Endothelial cell of umbilical vein (primary cell): ENCODE results near the gene FAM186B. TPM values are rescaled to one million over a fixed set of nuclear protein-coding genes. Genes with fewer than 3 reads are reported as not detected.

ENCODE experiments used
- BruUV-seq: library from RNA; stranded (reverse); fragments of 400-500 nt; replicated peaks from 2 replicates; lab custom pipeline; 2021; lab: Mats Ljungman, UMichigan
- CTCF ChIA-PET: fragments of 300-600, 350-600 bp; sonication (Branson Sonifier 250); formaldehyde crosslinking; loops from one replicate; lab custom pipeline; 2021; ENCODE audit warnings: antibody characterized with exemption, inconsistent platforms; lab: Charles Lee
- POLR2A ChIA-PET: fragments of 300-600, 350-600 bp; sonication (Branson Sonifier 250); formaldehyde crosslinking; loops from one replicate; lab custom pipeline; 2021; ENCODE audit warnings: antibody characterized with exemption, inconsistent platforms; lab: Charles Lee
- DNase-seq: peaks from one replicate; pipeline ENCODE4 v3.0.0-alpha.2; 2011; ENCODE audit warnings: low read depth, low spot score
- FAIRE-seq: peaks from 2 replicates; lab custom pipeline; 2011; peaks lifted over from hg19 to GRCh38; lab: Jason Lieb, UNC
- H2AFZ ChIP-seq: 2 replicates; pipeline ENCODE4 v1.6.0; 2012; ENCODE audit warnings: low read depth, low read length, control low read depth, inconsistent platforms
- H3K27ac ChIP-seq: 2 replicates; pipeline ENCODE4 v1.5.1; 2011; ENCODE audit warnings: low read depth, mild to moderate bottlenecking, control low read depth, low read length, moderate library complexity; ENCODE audit not compliant: insufficient read depth
- H3K27me3 ChIP-seq, 2 experiments: 2 replicates each; pipeline versions ENCODE4 v1.6.0 to v1.6.1; 2011; ENCODE audit warnings: low read length in 2 of 2, mixed read lengths in 1 of 2; ENCODE audit not compliant: control insufficient read depth in 2 of 2, insufficient read depth in 2 of 2
- H3K36me3 ChIP-seq, 2 experiments: 2 replicates in 1 of 2; 3 replicates in 1 of 2; pipeline ENCODE4 v1.5.1; 2011; ENCODE audit warnings: low read length in 2 of 2, mild to moderate bottlenecking in 1 of 2, moderate library complexity in 1 of 2; ENCODE audit not compliant: control insufficient read depth in 2 of 2, insufficient read depth in 2 of 2; ENCODE audit errors: extremely low read depth in 1 of 2
- H3K4me1 ChIP-seq: 3 replicates; pipeline ENCODE4 v1.5.1; 2011; ENCODE audit warnings: mild to moderate bottlenecking, low read length; ENCODE audit not compliant: control insufficient read depth, insufficient read depth; ENCODE audit errors: extremely low read depth
- H3K4me2 ChIP-seq: 2 replicates; pipeline ENCODE4 v1.6.1; 2011; ENCODE audit warnings: low read length, control low read depth, mixed read lengths; ENCODE audit not compliant: insufficient read depth
- H3K4me3 ChIP-seq, 3 experiments: fragments of 200-600 bp in 1 of 3; sonication (generic), shearing (Covaris generic) in 1 of 3; replicated peaks in 1 of 3; 2 replicates each; pipeline ENCODE4 v1.5.1; 2011 to 2016; ENCODE audit warnings: control low read depth in 3 of 3, low read length in 3 of 3, mild to moderate bottlenecking in 2 of 3, inconsistent platforms in 1 of 3, low read depth in 1 of 3, moderate library complexity in 1 of 3; ENCODE audit not compliant: insufficient read depth in 1 of 3
- H3K79me2 ChIP-seq: 2 replicates; pipeline ENCODE4 v1.6.0; 2012; ENCODE audit warnings: low read length, inconsistent platforms; ENCODE audit not compliant: control insufficient read depth, insufficient read depth
- H3K9ac ChIP-seq: replicated peaks from 2 replicates; pipeline ENCODE3; 2011; ENCODE audit warnings: low read length, control low read depth; ENCODE audit not compliant: insufficient read depth; ENCODE audit errors: extremely low read depth
- H3K9me1 ChIP-seq: replicated peaks from 3 replicates; pipeline ENCODE4 v1.6.0; 2011; ENCODE audit warnings: mild to moderate bottlenecking, low read length; ENCODE audit not compliant: control insufficient read depth, insufficient read depth; ENCODE audit errors: extremely low read depth
- H3K9me3 ChIP-seq: replicated peaks from 2 replicates; pipeline ENCODE4 v1.5.1; 2012; ENCODE audit warnings: low read length, inconsistent platforms; ENCODE audit not compliant: control insufficient read depth, insufficient read depth
- H4K20me1 ChIP-seq: replicated peaks from 2 replicates; pipeline ENCODE3; 2011; ENCODE audit warnings: mild to moderate bottlenecking, low read length; ENCODE audit not compliant: control insufficient read depth, insufficient read depth; ENCODE audit errors: extremely low read depth
- CTCF ChIP-seq, 2 donors: IDR thresholded peaks; 1 replicate in 1 of 2; 2 replicates in 1 of 2; pipeline ENCODE4 v1.5.1; 2011; ENCODE audit warnings: low read length in 2 of 2, mild to moderate bottlenecking in 2 of 2, moderate library complexity in 2 of 2, control low read depth in 1 of 2, inconsistent platforms in 1 of 2, low read depth in 1 of 2; ENCODE audit not compliant: insufficient read depth in 1 of 2; ENCODE audit errors: extremely low read depth in 1 of 2
- EZH2 ChIP-seq: IDR thresholded peaks from 2 replicates; pipeline ENCODE4 v1.6.1; 2012; ENCODE audit warnings: borderline replicate concordance, low read depth, mild to moderate bottlenecking, moderate library complexity, low read length, inconsistent platforms; ENCODE audit not compliant: severe bottlenecking
- FOS ChIP-seq: IDR thresholded peaks from 2 replicates; pipeline ENCODE4 v1.6.1; 2011; ENCODE audit warnings: mild to moderate bottlenecking, low read length, moderate library complexity, borderline replicate concordance; ENCODE audit not compliant: insufficient read depth
- GATA2 ChIP-seq: IDR thresholded peaks from 2 replicates; pipeline ENCODE4 v1.7.0; 2011; ENCODE audit warnings: low read depth, mild to moderate bottlenecking, moderate library complexity, mixed read lengths, low read length; ENCODE audit not compliant: insufficient read length, insufficient read depth
- JUN ChIP-seq: IDR thresholded peaks from 2 replicates; pipeline ENCODE4 v1.6.1; 2011; ENCODE audit warnings: borderline replicate concordance, low read depth; ENCODE audit not compliant: insufficient read length, insufficient read depth
- MAX ChIP-seq: IDR thresholded peaks from 2 replicates; pipeline ENCODE4 v1.6.1; 2011; ENCODE audit not compliant: insufficient read depth, insufficient read length
- MYC ChIP-seq: IDR thresholded peaks from one replicate; pipeline ENCODE4 v1.6.1; 2011; ENCODE audit warnings: mild to moderate bottlenecking, low read depth, low read length
- POLR2A ChIP-seq: IDR thresholded peaks from 2 replicates; pipeline ENCODE4 v1.6.1; 2012; ENCODE audit warnings: low read depth, mild to moderate bottlenecking, control low read depth, low read length
- POLR2AphosphoS5 ChIP-seq: IDR thresholded peaks from 2 replicates; pipeline ENCODE4 v1.6.1; 2012; ENCODE audit warnings: low read depth, mild to moderate bottlenecking, control low read depth, low read length, moderate library complexity; ENCODE audit not compliant: insufficient read depth
- dilution Hi-C: fragments of 300-500 bp; cut with MboI; formaldehyde crosslinking; loops from one replicate; pipeline ENCODE4 v1.15.0; 2019; ENCODE audit warnings: low sequenced_read_pairs; ENCODE audit not compliant: extremely low pct_ligation_motif_present
- intact Hi-C: fragments of 100-400 bp; cut with micrococcal nuclease; formaldehyde crosslinking; loops from one replicate; pipeline ENCODE4 v1.10.0; 2022
- polyA plus RNA-seq, 4 experiments: library from polyadenylated mRNA; depleted of rRNA in 3 of 4; stranded (reverse) in 3 of 4; unstranded in 1 of 4; fragments of >200 nt; gene quantifications; 2 replicates each; pipeline versions ENCODE4 v1.2.1 to v1.2.3, GENCODE V29; 2011 to 2012; ENCODE audit warnings: missing spikeins in 1 of 4
- total RNA-seq: library from RNA; stranded (reverse); gene quantifications from 2 replicates; pipeline ENCODE4 v1.2.3, GENCODE V29; 2021

The FAM186B gene
- total and polyA plus RNA-seq, 2 donors (not counting 3 experiments of a cell fraction or from before 2014, with no cell fraction given): 0.10 to 0.33 TPM

- Histone ChIP-seq H3K4me3 (no peak overlapping the region), H3K9me1 (no peaks in the 10 kb centered on the region), H2AFZ (no peak overlapping the region), H3K27me3 (no peaks in the 10 kb centered on the region), H3K9me3 (no peaks in the 10 kb centered on the region), H3K36me3 (peaks cover 46 to 67% of the 10 kb centered on the region in 2 experiments), H3K4me2 (no peak overlapping the region), H3K9ac (no peak overlapping the region), H4K20me1 (no peaks in the 10 kb centered on the region), H3K4me1 (peaks cover 33% of the 10 kb centered on the region), H3K79me2 (no peaks in the 10 kb centered on the region), H3K27ac (no peak overlapping the region)
- FAIRE-seq (no peak), DNase-seq (no peak)
- intact Hi-C loops (no loop called here), dilution Hi-C loops (no loop called here)
- BruUV-seq: no TSS peak
- no peak for TF ChIP-seq POLR2A
- no peak for TF ChIP-seq MAX
- no peak for TF ChIP-seq MYC
- no peak for TF ChIP-seq POLR2AphosphoS5
- no peak for TF ChIP-seq EZH2
- TF ChIP-seq GATA2: no peak
- no peak for TF ChIP-seq JUN
- TF ChIP-seq FOS: no peak
- POLR2A ChIA-PET: no interaction called here
- CTCF ChIA-PET: interaction anchor here (1.1 to 3.2 kb wide), 3 partner anchors 9 to 61 kb away, joined by 3 to 47 read pairs (median 8); partner anchors contain the start of gene FMNL3
These were observed 44.5 kb upstream of the FAM186B start for GRCh38 chr12:49649892-49650291.

DNA sequence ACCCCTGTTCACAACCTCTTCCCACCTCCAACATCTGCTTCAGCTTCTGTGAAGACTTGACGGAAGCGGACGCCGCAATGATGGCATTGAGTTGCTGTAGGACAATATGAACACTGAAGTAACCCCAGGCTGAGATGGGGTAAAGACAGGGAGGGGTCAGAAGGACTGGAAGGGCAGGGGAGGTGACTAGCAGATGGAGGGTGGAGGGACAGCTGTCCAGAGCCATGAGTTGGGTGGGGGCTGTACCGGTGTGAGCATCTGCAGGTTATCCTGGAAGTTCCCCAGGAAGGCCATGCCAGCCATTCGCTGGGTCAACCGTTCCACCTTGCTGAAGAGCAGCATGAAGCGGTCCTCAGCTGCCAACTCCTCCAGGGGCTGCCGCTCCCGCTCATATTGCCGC is 44.0 kb upstream of the FAM186B start:
- dilution Hi-C loops (no loop called here), intact Hi-C loops (no loop called here)
- no peak overlapping the region for H3K9ac ChIP-seq
- DNase-seq: no peak
- no peaks in the 10 kb centered on the region for H3K9me1 ChIP-seq
- H2AFZ ChIP-seq: no peak overlapping the region
- FAIRE-seq: no peak
- H3K79me2 ChIP-seq: no peaks in the 10 kb centered on the region
- H3K27me3 ChIP-seq: no peaks in the 10 kb centered on the region
- ChIA-PET POLR2A (no interaction called here), CTCF (interaction anchor here (1.1 to 3.2 kb wide), 5 partner anchors 9 to 61 kb away, joined by 3 to 47 read pairs (median 23); partner anchors contain the start of gene FMNL3)
- no peaks in the 10 kb centered on the region for H3K9me3 ChIP-seq
- no peak overlapping the region for H3K4me3 ChIP-seq
- no TSS peak for BruUV-seq
- TF ChIP-seq POLR2AphosphoS5 (no peak), JUN (no peak), MAX (no peak), FOS (no peak), CTCF (IDR thresholded peaks at IDR 0.05; ENCODE audit: extremely low read depth in 1 of 2, insufficient read depth in 1 of 2, low read depth in 1 of 2, low read length in 2 of 2) (no peak), EZH2 (no peak), POLR2A (no peak), GATA2 (no peak), MYC (no peak)
- H3K4me2 ChIP-seq: no peak overlapping the region
- no peaks in the 10 kb centered on the region for H4K20me1 ChIP-seq
- peaks cover 31% of the 10 kb centered on the region for H3K4me1 ChIP-seq
- H3K27ac ChIP-seq: no peak overlapping the region
- peaks cover 46 to 67% of the 10 kb centered on the region in 2 experiments for H3K36me3 ChIP-seq
